Panc1 (cell line): ENCODE results near the gene RAB30. TPM values are rescaled to one million over a fixed set of nuclear protein-coding genes. Genes with fewer than 3 reads are reported as not detected.

Experiments used
- ATAC-seq: fragments of 200-7000 bp; cut with Tn5 transposase; 2 replicates; pipeline ENCODE4 v1.9.1; 2020; ENCODE audit warnings: mild to moderate bottlenecking, moderate library complexity
- BruUV-seq: library from RNA; stranded (reverse); fragments of 400-500 nt; replicated peaks from 2 replicates; lab custom pipeline; 2021; lab: Mats Ljungman, UMichigan
- CTCF ChIA-PET: fragments of 300-600 bp; sonication (Branson Sonifier 250); formaldehyde crosslinking; loops from one replicate; lab custom pipeline; 2022; ENCODE audit warnings: antibody characterized with exemption; lab: Charles Lee
- POLR2A ChIA-PET: fragments of 300-600 bp; sonication (Branson Sonifier 250); formaldehyde crosslinking; loops from one replicate; lab custom pipeline; 2022; ENCODE audit warnings: antibody characterized with exemption; lab: Charles Lee
- DNase-seq: peaks from one replicate; pipeline ENCODE4 v3.0.0-alpha.2; 2010; ENCODE audit warnings: low read depth, low spot score
- H3K27ac ChIP-seq: 2 replicates; pipeline ENCODE4 v1.5.1; 2011; ENCODE audit warnings: mild to moderate bottlenecking, low read length, inconsistent platforms
- H3K27me3 ChIP-seq: fragments of 200-500 bp; sonication (Bioruptor generic); 2 replicates; pipeline ENCODE4 v1.6.0; 2014; ENCODE audit warnings: low read length, inconsistent platforms; ENCODE audit not compliant: control insufficient read depth, insufficient read depth
- H3K36me3 ChIP-seq: fragments of 200-500 bp; sonication (Bioruptor generic); 2 replicates; pipeline ENCODE4 v1.5.1; 2014; ENCODE audit warnings: inconsistent platforms, mild to moderate bottlenecking, low read length, moderate library complexity; ENCODE audit not compliant: control insufficient read depth, insufficient read depth
- H3K4me1 ChIP-seq: 2 replicates; pipeline ENCODE4 v1.5.1; 2011; ENCODE audit warnings: inconsistent platforms, mild to moderate bottlenecking, low read length, moderate library complexity; ENCODE audit not compliant: control insufficient read depth, insufficient read depth
- H3K4me3 ChIP-seq, 2 experiments: 2 replicates each; pipeline ENCODE4 v1.5.1; 2011 to 2012; ENCODE audit warnings: low read depth in 2 of 2, low read length in 2 of 2, mild to moderate bottlenecking in 2 of 2, inconsistent platforms in 1 of 2, moderate library complexity in 1 of 2
- H3K9me3 ChIP-seq: fragments of 200-500 bp; sonication (Bioruptor generic); 2 replicates; pipeline ENCODE4 v1.5.1; 2014; ENCODE audit warnings: low read depth, mild to moderate bottlenecking, inconsistent platforms, low read length, moderate library complexity; ENCODE audit not compliant: control insufficient read depth, insufficient read depth
- POLR2AphosphoS5 ChIP-seq: IDR thresholded peaks from 2 replicates; pipeline ENCODE4 v1.6.1; 2012; ENCODE audit warnings: mild to moderate bottlenecking, low read depth, low read length, moderate library complexity
- SIN3A ChIP-seq: IDR thresholded peaks from 2 replicates; pipeline ENCODE4 v1.6.1; 2012; ENCODE audit warnings: low read depth, mild to moderate bottlenecking, low read length, moderate library complexity, borderline replicate concordance; ENCODE audit not compliant: insufficient read depth
- TCF7L2 ChIP-seq: IDR thresholded peaks from 2 replicates; pipeline ENCODE4 v1.6.1; 2011; ENCODE audit warnings: mild to moderate bottlenecking, low read depth, low read length, inconsistent platforms
- in situ Hi-C: cut with HindIII; loops from 2 replicates; pipeline ENCODE4 v1.10.0; 2016; ENCODE audit warnings: low sequenced_read_pairs, low pct_unique_long_range_greater_than_20kb
- intact Hi-C: fragments of 100-400 bp; cut with micrococcal nuclease; formaldehyde crosslinking; loops from one replicate; pipeline ENCODE4 v1.10.0; 2022; ENCODE audit not compliant: unreplicated experiment
- total RNA-seq: library from RNA; stranded (reverse); gene quantifications from one replicate; pipeline ENCODE4 v1.2.1, GENCODE V29; 2021; ENCODE audit not compliant: unreplicated experiment
- TF ChIP-seq, protein P1 (sequence below), 2 experiments: IDR thresholded peaks; 2 replicates each; pipeline ENCODE4 v1.6.1; 2011 to 2012; ENCODE audit warnings: low read depth in 2 of 2, control low read depth in 1 of 2, low read length in 1 of 2, mild to moderate bottlenecking in 1 of 2, moderate library complexity in 1 of 2; ENCODE audit not compliant: insufficient read depth in 1 of 2

RAB30 gene
- total RNA-seq, 1 experiment from 2014 or later: 19.0 TPM

DNA sequence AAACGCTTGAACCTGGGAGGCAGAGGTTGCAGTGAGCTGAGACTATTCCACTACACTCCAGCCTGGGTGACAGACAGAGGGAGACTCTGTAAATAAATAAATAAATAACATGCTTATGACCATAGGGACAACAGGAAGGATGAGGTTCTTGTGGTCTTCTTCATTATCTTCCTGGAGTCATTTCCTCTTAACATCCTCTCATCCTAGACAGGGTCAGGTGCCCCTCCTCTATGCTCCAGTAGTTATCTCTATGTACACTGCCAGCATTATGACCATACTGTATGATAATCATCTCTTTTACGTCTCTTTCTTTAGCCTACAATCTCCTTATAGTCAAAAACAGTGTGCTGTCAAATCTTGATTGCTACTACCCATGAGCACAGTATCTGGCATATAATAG is 17.7 kb downstream of the RAB30 start:
- no peak for ATAC-seq
- ChIA-PET POLR2A (no interaction called here), CTCF (no interaction called here)
- Histone ChIP-seq H3K36me3 (no peaks in the 10 kb centered on the region), H3K9me3 (no peaks in the 10 kb centered on the region), H3K27me3 (no peaks in the 10 kb centered on the region), H3K4me3 (no peak overlapping the region), H3K4me1 (peaks cover 36% of the 10 kb centered on the region), H3K27ac (no peak overlapping the region)
- in situ Hi-C loops: no loop called here
- no peak for DNase-seq
- intact Hi-C loops: no loop called here
- BruUV-seq: no TSS peak
- TF ChIP-seq SIN3A: no peak
- TF ChIP-seq, protein P1, sequence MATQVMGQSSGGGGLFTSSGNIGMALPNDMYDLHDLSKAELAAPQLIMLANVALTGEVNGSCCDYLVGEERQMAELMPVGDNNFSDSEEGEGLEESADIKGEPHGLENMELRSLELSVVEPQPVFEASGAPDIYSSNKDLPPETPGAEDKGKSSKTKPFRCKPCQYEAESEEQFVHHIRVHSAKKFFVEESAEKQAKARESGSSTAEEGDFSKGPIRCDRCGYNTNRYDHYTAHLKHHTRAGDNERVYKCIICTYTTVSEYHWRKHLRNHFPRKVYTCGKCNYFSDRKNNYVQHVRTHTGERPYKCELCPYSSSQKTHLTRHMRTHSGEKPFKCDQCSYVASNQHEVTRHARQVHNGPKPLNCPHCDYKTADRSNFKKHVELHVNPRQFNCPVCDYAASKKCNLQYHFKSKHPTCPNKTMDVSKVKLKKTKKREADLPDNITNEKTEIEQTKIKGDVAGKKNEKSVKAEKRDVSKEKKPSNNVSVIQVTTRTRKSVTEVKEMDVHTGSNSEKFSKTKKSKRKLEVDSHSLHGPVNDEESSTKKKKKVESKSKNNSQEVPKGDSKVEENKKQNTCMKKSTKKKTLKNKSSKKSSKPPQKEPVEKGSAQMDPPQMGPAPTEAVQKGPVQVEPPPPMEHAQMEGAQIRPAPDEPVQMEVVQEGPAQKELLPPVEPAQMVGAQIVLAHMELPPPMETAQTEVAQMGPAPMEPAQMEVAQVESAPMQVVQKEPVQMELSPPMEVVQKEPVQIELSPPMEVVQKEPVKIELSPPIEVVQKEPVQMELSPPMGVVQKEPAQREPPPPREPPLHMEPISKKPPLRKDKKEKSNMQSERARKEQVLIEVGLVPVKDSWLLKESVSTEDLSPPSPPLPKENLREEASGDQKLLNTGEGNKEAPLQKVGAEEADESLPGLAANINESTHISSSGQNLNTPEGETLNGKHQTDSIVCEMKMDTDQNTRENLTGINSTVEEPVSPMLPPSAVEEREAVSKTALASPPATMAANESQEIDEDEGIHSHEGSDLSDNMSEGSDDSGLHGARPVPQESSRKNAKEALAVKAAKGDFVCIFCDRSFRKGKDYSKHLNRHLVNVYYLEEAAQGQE (IDR thresholded peaks at IDR 0.05; ENCODE audit: insufficient read depth in 1 of 2, low read depth in 2 of 2, low read length in 1 of 2): no peak

DNA sequence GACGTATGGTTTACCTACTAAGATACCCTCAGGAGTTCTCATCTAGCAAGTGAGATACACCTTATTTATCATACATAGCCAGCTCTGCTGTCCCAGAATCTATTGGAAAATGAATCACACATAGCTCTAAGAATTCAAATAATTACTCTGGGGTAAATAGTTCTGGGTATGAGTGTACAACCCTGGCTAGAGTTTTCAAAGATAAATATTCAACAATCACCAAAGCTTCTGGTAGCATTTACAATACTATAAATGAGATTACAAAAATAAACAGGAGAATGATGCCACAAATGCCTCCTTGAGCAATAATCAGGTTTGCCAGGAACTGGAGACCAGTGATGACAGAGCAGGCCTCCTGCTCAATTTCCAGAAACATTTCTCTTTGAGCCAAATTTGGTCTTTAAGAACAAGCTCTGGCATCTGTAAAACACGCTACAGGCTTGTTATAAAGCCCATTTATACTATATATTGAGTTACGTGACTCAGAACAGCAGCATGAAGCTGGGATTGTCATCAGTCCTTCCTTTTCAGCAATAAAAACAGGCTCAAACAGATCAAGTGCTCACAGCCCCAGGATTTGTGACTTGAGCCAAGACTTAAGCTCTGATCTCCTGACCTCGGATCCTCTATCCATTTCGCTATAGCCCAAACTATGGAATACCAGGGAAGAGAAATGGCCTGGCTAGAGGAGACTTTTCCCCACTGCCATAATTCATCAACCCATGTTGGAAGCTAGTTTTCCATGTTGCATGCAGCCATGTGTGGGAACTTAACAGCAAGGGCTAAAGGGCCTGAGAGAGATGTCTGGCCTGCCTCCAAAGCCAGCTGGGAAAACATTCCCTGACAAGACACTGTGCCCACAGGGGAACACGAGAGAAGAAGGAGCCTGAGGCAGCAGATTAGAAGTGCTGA is 19.7 kb downstream of the RAB30 start:
- Histone ChIP-seq H3K36me3 (no peaks in the 10 kb centered on the region), H3K27me3 (no peaks in the 10 kb centered on the region), H3K4me3 (peak overlapping the region in 1 of 2 experiments; percentile 10; a peak in 1 of 4 replicates), H3K4me1 (peaks cover 44% of the 10 kb centered on the region), H3K9me3 (no peaks in the 10 kb centered on the region), H3K27ac (peak overlapping the region; percentile 75)
- TF ChIP-seq TCF7L2 (peak; percentile 98), SIN3A (no peak), POLR2AphosphoS5 (peak; percentile 72)
- TF ChIP-seq, protein P1 (IDR thresholded peaks at IDR 0.05; ENCODE audit: insufficient read depth in 1 of 2, low read depth in 2 of 2, low read length in 1 of 2): 0 out of 4 replicates have a peak, but pooled peaks of 1 of the 2 experiments have one; percentile 35
- no TSS peak for BruUV-seq
- DNase-seq (peak; percentile 84), ATAC-seq (peak; percentile 88)
- ChIA-PET CTCF (interaction anchor here (0.7 to 1.0 kb wide), 3 partner anchors 11 to 56 kb away, joined by 3 to 4 read pairs (median 3); no protein-coding TSS in a partner anchor), POLR2A (interaction anchor here (0.6 to 2.2 kb wide), 3 partner anchors 20 to 138 kb away, joined by 3 to 13 read pairs (median 8); partner anchors contain the start of gene RAB30)
- in situ Hi-C loops (no loop called here), intact Hi-C loops (no loop called here)
